ENCODE measurements around the gene PLXNA2.

The PLXNA2 gene

DNA sequence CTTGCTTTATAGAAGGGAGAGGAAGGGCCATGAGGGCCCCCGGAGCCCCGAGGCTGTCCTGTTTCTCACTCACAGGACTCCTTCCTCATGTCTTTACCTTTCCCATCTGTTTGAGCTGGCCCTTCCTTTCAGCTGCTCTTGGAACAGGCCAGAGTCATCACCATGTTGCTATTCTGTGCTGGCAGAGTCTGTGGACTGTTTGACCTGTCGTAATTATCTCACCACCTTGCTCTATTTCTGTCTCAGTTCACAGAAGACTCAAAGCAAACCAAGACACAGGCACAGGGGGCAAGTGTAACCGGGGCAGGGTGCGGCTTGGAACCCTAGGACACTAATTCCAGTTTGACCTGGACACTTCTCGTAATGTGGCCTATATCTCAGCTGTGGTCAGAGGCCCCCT is 228.9 kb downstream of the PLXNA2 start:
- DNase-seq (ENCODE audit: low read depth in 2 of 2): no peak

DNA sequence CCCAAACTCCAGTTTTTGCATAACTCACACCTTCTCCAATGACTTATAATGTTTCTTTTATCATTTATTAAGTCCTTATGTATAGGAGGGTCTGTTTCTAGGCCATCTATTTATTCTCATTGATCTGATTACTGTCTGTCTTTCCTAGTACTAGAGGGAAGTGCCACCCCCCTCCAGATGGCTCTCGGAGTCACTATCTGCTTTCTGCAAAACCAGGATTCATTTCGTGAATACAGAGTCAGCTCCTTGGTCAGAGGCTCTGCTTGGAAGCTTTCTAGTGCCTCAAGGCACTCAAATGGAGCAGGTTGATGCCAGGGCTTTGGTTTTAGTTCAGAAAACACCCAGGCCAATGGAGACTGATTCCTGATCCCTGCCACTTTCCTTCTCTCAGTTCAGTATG is 231.0 kb downstream of the PLXNA2 start:
- DNase-seq (ENCODE audit: low read depth in 2 of 2): no peak

DNA sequence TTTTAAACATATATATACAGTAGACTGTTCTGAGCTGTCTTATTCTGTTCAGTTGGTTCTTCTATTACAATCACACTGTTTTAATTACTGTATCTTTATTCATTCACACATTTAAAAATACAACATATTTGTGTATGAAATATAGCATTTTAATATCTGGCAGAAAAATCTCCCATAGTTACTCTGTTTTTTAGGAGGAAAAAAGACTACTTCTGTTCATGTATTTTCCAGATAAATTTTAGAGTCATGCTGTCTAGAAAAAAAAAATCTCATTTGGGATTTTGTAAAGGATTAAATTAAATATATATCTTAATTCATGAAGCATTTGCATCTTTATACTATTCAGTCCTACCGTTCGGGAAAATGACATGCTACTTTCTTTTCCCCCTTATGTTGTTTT is 231.5 kb downstream of the PLXNA2 start:
- DNase-seq (ENCODE audit: low read depth in 2 of 2): no peak

DNA sequence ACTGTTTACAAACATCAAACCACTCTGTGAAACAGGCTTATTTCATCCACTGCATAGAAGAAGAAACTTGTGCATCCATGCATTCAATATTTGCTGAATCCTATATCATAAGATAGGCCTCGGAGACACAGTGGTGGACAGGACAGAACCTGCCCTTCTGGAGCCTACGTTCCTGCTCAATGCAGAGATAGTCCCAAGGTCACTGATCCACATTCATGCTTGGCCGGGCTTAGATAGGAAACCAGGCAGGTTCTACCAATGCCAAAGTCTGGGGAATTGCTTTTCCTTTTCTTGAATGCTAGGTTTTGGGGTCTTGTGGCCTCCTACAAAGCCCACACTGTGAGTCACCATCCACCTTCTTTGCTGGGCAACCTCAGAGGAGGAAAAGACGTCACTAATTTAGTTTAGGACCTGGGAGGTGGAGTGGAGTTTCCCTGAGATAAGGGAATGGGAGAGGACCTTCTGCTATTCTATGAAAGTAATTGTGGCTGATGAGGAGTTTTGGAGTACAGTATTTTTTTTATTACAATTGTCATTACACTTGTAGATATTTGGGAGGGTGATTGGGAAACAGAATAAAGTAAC is 233.6 kb downstream of the PLXNA2 start:
- no peak for DNase-seq (ENCODE audit: low read depth in 2 of 2)

DNA sequence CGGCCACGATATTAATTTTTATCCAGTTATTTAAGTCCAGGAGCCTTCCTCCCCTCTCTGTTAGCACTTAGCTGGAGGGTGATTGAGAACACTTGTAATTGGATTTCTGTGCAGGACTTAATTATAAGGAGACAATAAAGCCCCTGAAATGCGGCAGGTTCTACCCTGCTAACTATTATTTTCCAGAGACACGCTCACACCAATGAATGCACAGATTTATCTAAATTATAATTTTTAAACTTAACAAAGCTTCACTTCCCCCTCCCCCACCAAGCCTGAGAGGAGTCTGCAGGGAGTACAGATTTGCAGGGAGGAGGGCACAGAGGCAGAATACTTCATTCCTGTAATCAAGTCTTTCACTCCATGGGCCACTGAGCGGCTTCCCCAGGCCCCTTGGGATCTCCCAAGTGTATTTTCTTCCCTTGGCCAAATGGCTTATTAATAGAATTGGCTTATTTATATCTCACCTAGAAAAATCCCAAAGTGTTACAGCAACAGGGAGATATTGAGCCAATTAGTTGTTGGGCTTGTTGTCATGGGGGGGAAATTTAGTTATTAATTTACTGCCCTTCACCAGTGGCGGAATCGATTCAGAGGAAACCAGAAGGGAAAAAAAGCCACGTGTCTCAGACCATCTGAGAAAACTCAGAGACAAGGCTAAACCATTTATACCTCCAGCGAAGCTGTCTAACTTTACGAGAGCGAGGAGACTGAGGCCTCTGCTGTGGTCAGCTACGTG is 234.3 kb downstream of the PLXNA2 start:
- no peak for DNase-seq (ENCODE audit: low read depth in 2 of 2)

DNA sequence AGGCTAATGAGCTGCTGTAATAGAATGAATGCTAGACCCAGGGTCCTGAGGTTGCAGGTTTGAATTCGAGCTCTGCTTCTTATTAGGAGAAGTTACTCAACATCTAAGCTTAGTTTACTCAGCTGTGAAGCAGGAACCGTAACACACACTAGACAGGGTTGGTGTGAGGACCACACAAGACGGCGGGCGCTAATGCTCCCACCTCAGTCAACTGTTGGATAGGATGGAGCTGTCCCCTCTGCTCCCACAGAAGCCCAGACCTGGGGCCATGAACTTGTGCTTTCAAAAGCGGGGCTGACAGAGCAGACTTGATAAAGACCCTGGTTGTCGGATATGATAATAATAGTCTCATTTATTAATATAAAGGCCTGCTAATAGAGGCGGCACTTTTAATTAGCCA is 234.9 kb downstream of the PLXNA2 start:
- DNase-seq (ENCODE audit: low read depth in 2 of 2): no peak

DNA sequence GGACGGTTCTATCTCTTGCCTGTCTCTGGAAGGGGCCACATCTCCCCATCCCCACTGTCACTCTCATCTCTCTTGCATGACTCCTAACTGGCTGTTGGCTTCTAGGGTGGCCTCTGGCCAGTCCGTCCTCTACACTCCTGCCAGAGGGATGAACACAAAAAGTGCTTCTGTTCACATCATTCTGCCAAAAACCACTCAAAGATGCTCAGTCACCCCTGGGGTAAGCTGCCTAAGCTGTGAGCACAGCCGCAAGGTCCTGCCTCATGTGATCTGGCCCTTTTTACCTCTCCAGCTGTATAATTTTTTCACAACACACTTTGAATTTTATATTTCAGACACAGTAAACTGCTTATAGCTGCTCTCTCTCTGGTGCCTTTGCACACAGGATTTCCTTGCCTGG is 235.7 kb downstream of the PLXNA2 start:
- DNase-seq (ENCODE audit: low read depth in 2 of 2): no peak

DNA sequence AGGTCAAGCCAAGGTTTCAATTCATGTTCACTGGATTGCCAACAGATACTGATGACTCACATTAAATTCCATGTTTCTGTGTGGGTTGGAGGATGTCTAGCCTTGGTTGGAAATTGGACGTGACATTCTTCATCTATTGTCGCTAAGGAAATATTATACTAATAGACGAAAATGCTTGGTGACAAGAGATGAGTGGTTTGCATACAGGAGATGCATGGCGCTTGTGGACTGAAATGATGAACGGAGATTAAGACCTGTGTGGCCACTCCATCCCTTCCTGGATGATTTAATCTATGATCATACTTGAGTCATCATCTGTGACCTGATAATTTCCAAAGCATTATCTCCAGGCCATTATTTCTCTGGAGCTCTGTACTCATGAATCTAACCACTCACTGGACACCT is 236.2 kb downstream of the PLXNA2 start:
- no peak for DNase-seq (ENCODE audit: low read depth in 2 of 2)

DNA sequence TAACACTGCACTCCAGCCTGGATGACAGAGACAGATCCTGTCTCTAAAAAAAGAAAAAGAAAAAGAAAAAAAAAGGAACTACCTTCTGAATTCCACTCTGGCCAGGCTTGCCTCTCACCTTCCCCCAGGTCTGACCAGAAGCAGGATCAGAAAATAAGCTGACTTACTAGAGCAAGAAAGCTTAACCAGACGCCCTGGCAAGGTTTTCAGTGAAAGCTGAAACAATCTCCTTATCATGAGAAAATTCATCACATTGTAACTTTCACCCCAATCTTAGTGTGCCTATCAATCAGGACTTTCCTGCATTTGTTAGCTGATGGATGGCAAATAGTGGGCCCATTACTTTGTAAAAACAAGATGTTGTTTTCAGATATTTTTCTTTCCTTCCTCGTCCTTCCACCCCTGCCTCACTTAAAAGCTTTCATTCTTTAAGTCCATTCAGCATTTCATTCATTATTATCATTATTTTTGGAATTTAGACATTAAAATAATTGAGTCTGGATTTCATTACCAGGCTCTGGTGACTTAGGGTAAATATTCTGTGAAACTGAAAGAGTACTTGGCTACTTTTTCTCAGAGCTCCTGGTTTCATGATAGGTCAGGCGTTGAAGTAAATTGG is 236.8 kb downstream of the PLXNA2 start:
- no peak for DNase-seq (ENCODE audit: low read depth in 2 of 2)

DNA sequence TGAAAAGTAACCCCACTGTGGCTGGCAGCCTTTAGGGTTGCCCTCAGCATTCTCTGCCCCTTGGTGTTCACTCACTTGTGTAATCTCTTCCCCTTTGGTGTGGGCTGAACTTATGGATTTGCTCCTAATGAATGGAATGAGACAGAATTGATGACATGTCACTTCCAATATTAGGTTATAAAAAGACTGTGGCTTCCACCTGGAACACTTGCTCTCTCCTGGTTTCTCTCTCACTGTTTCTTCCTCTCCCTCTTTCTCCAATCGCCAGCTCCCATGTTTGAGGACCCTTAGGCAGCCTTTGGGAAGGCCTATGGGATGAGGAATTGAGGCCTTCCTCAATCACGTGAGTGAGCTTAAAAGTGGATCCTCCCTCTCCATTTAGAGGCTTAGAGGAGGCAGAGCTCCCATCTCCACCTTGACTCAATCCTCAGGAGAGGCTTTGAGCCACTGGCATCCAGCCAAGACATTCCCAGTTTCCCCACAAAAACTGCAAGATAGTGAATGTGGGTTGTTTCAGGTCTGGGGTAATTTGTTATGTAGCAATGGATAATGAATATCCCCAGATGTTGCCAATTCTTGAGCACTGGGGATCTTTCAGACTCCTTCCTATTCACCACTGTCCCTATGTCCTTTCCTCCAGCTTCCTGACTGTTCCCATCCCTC is 237.8 kb downstream of the PLXNA2 start:
- no peak for DNase-seq (ENCODE audit: low read depth in 2 of 2)

DNA sequence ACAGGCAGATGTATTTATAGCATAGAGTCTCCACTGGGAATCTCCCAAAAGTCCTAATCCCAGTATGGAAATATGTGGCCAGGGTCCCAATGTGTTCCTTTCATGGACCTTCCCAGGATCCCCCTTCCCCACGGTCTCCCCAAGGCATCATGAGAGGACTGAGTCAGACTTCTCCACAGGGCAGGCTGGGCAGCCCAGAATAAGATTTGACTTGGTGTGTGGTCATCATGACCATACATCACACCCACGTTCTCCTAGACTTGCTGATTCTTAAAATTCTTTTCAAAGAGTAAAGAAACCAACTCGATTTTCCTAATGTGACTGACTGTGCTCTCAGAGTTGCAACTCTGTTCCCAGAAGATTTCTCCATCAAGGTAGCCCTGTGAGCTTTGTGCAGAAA is 239.3 kb downstream of the PLXNA2 start:
- DNase-seq (ENCODE audit: low read depth in 2 of 2): no peak

DNA sequence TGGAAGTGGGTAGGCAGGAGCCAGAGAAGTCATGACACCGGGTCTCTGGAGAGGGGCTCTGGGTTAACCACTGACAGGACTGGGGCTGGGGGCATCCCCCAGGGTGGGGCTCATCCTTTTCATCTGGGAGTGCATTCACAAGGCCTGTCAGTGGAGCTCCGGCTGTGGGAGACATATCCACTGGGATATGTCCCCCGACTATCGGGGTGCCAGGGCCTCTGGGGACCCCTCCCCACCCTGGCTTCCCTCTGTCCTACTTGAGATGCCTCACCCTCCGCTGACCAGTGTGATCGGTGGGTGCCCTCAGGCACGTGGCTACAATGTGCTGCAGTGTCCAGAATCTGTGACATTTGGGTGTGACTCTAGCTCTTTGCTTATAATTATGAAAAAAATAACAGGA is 240.9 kb downstream of the PLXNA2 start:
- DNase-seq (ENCODE audit: low read depth in 2 of 2): no peak

DNA sequence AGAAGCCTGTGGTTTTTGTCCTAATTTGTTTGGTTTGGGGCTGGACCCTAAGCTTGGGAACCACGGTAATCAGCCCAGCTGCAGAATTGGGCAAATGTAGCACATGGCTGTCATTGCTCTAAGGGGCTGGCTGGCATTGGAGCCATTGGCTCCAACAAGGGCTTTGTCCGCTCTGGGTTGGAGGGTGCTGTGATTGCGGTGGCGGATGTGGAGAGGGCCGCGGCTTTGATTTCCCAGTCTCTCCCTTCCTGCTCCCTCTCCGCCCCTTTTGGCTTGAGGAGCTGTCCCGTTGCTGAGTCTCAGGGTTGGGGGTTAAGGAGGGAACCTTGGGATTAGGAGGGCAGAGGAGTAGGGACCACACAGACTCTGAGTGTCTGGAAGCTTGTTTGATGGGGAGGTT is 241.5 kb downstream of the PLXNA2 start:
- no peak for DNase-seq (ENCODE audit: low read depth in 2 of 2)

DNA sequence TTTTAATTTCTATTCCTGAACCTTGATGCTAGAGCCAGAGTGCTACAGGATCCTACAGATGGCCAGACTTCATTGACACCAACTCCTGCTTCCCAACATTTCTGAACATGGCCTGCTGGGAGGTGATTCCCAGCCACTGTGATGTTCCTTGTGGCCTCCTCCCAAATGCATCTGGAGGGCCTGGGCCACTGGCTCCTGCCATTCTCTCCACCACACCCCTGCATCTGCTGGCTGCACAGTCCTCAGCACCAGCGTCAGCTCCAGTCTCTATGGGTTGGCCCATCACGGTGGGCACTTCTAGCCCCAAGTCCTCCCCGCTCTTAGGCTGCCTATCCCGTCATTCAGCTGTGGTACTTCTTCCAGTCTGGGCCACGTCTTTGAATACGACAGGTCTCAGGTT is 242.1 kb downstream of the PLXNA2 start:
- DNase-seq (ENCODE audit: low read depth in 2 of 2): no peak

DNA sequence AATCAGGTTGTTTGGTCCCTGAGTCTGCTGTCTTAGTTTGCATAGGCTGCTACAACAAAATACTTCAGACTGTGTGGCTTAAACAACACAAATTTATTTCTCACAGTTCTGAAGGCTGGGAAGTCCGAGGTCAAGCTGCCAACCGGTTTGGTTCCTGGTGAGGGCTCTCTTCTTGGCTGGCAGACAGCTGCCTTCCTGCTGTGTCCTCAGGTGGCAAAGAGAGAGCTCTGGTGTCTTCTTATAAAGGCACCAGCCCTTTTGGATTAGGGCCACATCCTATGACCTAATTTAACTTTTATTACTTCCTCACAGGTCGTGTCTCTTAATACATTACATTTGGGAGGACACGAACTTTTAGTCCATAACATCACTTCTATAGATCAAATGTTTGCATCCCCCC is 243.7 kb downstream of the PLXNA2 start:
- DNase-seq (ENCODE audit: low read depth in 2 of 2): no peak

DNA sequence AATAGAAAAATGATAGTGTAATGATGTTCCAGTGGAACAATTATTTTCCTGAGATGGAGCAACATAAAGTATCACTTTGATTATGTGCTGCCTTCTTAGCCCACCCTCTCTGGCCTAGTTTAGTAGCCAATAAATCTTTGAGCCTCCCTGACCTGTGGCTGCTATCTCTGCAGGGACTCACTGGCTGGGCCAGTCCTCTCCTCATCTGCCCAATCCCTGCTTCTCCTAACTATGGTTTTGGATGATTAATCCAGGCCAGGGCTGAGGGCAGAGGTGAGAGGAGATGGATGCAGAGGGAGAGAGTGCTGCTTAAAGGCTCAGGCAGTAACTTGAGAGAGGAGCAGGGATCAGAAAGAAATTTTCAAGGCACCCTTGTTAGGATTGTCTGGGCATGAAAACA is 244.2 kb downstream of the PLXNA2 start:
- DNase-seq (ENCODE audit: low read depth in 2 of 2): no peak

DNA sequence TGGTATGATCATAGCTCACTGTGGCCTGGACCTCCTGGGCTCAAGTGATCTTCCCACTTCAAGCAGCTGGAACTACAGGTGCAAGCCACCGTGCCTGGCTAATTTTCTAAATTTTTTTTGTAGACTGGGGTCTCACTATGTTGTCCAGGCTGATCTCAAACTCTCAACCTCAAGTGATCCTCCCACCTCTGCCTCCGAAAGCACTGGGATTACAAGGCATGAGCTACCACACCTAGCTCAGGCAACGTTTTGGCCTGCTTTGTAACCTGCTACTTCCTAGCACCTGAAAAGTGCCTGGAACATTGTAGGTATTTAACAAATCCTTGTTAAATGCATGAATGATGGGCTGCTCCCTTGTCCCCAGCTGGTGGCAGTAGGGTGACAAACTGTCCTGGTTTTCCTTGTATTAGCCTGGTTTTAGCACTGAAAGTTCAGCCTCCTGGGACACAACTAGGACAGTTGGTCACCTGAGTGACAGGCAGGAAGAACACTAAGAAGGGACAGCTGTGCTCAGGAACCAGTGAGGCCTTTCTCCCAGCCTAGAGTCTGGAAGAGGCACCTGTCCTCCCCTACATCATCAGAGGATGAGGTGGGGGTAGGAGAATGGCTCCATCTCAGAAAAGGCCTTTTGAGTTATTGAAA is 244.8 kb downstream of the PLXNA2 start:
- no peak for DNase-seq (ENCODE audit: low read depth in 2 of 2)

DNA sequence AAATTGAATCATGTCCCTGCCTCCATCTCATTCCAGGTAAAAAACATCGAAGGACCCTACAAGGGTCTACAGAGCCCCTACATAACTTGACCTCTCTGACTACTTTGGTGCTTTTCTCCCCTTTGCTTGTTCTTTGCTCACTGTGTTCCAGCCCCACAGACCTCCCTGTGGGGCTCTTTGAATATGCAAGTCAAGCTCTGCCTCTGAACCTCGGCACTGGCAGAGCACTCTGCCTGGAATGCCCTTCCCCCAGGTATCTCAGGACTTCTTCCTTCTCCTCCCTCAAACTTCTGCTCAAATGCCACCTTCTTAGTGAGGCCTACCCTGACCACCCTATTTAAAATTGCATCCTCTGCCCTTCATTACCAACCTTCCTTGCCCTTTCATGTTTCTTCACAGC is 245.5 kb downstream of the PLXNA2 start:
- no peak for DNase-seq (ENCODE audit: low read depth in 2 of 2)

DNA sequence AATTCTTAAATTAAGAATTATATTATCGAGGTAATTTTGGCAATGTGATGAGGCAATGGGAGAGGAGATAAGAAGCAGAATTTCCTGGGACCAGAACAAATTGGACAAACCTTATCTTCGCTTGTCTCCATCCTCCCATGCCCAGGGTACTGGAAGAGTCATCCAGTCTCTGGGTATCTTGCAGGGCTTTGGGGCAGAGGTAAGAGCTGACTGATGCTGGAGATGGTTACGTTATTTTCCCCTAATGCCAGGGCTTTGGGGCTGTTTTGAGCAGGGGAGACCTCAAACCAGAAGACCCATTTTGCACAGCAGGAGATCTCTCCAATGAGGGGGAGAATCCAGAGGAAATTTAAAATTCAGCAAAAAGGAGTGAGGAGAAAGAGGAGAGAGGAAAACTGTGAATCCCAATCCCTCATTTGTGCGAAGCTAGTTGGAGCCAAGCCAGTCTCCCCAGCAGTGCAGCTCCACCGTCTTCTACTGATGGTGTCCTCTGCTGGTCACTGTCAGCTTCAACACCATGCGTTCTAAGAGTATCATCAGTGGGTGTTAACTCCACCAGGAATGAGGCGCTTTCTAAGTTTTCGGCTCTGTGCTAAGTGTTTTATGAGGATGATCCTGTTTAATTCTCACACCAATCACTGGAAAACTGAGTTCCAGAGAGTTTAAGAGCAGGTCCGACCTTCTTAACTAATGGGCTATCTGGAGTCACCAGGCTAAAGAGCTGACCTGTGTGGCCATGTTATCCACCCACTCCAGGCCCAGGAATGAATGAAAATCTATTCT is 246.5 kb downstream of the PLXNA2 start:
- peak; percentile 14 to 35 for DNase-seq (ENCODE audit: low read depth in 2 of 2)

DNA sequence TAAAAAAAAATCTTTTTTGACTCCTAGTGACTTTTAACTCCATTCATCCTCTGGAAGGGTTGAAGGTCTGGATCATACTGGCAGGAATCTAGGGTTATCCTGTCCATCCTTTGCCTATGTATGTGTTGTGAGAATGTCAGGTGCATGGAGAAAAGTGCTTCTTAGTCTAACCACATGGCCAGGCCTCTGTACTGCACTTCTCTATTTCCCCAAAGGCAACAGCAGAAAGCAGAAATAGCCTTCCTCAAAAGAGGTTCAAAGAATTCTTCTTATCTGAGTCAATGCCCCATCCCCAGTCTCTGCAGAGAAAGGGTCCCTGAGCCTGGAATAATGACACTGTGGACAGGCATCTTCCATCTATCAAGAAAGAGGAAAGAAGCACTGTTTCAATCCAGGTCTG is 247.5 kb downstream of the PLXNA2 start:
- no peak for DNase-seq (ENCODE audit: low read depth in 2 of 2)

DNA sequence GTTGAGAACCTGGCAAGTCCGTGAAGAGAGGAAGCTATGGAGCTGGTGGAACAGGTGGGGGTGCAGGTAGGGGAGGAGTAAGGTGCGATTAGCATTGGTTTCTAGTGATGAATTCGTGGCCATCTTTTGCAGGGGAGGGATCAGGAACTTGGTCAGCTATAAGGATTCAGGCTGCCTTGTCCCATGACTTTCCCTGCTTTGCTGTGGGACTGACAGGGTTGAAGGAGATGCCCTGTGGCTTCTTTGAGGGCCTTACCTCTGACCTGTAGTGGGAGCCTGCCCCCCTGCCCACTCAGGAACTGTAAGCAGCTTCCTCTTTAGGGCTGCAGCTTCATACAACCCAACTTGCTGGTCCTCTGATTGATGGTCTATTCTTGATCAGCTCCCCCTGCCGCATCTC is 248.6 kb downstream of the PLXNA2 start:
- DNase-seq (ENCODE audit: low read depth in 2 of 2): no peak

Measured in stimulated activated CD8-positive, alpha-beta memory T cell treated with anti-CD3 and anti-CD28 coated beads, Interleukin-2, amount 100 ng/mL, for 48 hours (primary cell).